ENCODE data around the gene OR6P1.
A peak's percentile ranks its signal among the peaks of the same experiment; 100 is the strongest.

Gene OR6P1, protein sequence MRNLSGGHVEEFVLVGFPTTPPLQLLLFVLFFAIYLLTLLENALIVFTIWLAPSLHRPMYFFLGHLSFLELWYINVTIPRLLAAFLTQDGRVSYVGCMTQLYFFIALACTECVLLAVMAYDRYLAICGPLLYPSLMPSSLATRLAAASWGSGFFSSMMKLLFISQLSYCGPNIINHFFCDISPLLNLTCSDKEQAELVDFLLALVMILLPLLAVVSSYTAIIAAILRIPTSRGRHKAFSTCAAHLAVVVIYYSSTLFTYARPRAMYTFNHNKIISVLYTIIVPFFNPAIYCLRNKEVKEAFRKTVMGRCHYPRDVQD

DNA sequence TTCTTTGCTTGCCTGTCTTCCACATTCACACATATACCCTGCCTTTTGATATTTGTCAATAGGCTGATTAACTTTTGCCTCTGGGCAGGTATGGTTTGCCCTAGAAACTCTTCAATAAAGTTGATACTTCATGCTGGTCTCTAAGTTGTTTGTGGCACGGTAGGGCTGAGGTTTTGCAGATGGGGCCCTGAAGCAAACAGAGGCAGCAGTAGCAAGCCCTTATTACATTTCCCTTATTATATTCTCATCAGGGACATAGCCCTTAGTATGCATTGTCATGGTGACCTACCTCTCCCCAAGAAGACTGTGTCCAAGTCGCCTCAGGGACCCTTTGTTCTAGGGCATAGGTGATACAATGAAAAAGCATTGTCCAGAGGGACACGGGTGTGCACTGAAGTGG is at the start of gene OR6P1:
TSS of gene OR6P1 (minus strand) at position 101 of the 400 bp plus-strand sequence. CDS start 6,976 bp downstream, outside the sequence.
- no peak for DNase-seq

DNA sequence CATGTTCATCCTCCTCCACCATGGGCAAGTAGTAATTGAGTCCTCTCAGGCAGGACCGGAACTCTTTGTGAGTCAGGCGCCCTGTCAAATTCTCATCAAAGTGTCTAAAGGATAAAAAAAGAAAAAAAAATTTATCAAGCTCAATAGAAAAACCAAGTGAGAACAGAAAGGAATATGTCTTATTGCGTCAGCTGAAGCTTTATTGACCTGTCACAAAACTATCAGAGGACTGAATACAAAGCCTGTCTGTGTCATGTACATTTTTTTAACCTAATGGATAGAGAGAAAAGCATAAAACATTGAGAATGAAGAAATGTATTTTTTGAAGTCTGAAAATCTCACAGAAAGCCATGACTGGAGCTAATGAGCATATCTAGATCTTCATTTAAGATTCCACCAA is 43.4 kb upstream of the OR6P1 start:
- no peak for DNase-seq

DNA sequence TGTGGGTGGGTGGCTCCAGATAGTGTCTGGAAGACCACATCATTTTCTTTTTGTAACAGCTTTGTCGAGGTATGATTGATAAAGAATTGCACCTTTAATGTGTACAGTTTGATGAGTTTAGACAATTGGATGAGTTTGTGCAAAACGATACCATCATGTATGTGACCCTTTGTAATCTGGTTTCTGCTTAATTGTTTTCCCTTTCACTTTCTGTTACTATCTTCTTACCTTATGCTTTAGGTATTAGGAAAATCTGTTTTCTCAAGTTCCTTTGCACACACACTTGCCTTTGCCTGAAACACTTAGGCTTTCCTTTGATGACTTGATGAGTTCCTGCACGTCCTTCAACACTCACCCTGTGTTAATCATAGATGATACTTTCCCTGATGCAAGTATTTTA is 41.5 kb upstream of the OR6P1 start:
- no peak for DNase-seq

DNA sequence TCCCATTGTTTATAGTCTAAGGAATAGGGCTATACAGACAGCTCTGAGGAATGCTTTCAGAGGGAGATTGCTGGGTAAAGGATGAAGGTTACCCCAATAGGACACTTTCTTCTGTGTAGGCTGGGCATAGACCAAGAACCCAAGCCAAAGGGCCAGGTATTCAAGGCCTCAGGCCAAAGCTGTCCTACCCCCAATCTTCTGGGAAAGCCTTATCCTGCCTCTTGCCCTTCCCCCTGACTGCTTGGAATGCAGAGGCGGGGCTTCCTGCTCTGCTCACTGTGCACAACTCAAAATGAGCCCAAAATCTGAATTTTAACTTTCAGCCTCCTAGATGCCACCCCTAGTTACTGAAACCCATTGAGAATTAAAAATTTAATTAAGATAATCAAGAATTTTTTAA is 36.9 kb upstream of the OR6P1 start:
- no peak for DNase-seq

DNA sequence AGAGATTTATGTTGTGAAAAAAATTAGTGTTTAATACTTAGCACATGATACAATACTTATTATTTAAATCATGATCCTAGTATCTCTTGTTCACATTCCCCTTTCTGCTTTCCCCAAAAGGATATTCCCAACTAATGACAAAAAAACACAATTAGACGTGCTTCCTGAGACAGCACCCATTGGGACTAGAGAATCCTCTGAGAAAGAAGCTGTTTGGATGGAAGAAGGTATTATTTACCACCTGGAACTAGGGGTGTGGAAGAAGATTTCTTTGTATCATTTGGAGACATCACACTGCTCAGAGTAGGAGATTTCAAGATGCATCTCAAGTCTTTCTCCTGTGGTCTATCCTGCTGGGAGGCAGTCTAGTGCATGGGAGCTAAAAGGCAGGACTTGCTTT is 34.6 kb upstream of the OR6P1 start, which contains the start of gene OR10Z1:
TSS of gene OR10Z1 (plus strand) at position 301 of the 400 bp plus-strand sequence. CDS start 1,171 bp downstream, outside the sequence.
- no peak for DNase-seq

DNA sequence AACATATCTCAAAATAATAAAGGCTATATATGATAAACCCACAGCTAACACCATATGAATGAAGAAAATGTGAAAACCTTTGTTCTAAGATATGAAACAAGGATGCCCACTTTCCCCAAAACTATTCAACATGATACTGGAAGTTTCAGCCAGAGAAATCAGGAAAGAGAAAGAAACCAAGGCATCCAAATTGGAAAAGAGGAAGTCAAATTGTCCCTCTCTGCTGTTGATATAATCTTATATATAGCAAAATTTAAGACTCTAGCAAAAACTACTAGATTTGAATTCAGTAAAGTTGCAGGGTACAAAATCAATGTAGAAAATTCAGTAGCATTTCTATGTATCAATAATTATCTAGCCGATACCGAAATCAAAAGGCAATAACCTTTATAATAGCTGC is 30.4 kb upstream of the OR6P1 start:
- DNase-seq: no peak

DNA sequence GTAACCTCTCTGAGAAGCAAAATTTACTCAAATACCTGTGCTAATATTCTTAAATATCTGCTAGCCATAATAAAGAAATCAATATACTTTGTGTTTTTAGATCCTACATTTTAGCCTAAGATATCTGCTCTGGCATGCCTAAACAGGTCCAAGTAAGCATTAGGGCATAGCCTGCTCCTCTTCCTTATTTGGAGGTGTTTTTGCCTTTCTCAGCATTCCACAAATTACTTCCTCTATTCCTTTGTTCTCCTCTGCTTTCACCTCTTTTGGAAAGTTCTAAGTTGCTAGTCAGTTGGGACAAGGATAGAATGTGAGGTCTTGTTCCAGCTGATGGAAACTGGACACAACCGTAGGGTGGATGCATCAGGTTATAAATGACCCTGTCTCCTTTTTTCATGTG is 16.6 kb upstream of the OR6P1 start:
- DNase-seq: no peak

DNA sequence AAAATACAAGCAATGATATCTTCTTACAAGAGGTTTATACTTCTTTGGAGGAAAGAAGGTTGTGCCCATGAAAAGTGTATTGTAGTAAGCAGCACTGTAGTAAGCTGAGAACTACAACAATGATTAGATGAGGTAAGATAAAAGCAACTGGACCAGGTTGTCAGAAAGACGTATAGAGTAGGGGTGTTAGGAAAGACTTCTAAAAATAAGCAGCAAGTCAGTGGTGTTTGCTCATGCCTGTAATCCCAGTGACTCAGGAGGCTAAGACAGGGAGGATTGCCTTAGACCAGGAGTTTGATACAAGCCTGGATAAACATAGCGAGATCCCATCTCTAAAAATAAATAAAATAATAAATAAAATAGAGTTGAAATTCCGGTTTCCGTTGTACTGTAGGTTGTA is 13.6 kb upstream of the OR6P1 start:
- DNase-seq: no peak

DNA sequence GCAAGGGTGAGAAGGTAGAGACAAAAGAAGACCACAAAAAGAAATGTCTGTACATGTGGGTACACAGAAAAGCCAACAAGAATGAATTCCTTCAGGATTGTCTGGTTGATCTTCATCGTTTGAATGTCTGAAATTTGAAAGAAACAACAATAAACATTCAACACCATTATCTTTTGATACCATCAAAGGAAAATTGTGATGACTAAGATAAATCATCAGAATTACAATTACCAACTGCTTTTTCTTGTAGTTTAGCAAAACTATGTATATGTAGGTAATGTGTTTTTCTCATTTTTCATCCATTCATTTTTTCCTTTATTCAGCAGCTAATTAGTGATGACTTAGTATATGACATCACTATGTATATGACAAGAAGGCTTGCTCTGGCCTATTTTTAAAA is 9.4 kb upstream of the OR6P1 start, which contains the start of gene OR10X1:
TSS of gene OR10X1 (minus strand) at position 167 of the 400 bp plus-strand sequence. CDS start at position 167, 0 bp downstream.
- no peak for DNase-seq

DNA sequence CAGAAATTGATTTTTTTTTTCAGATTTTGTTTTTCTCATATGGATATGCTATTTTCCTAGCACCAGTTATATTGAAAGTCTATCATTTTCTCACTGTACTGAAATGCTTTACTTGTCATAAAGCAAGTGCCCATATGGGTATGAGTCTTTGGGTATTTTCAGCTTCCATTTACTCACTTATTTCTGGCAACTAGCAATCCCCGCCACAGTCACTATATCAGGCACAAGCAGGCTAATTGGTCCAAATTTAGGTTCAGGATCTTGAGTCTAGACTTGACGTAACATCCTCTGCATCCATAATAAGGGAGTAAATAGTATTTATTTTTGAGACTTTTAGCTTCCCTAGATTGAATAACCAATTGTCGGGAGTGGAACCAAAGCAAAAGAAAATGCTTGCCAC is 7.2 kb upstream of the OR6P1 start:
- DNase-seq: no peak

DNA sequence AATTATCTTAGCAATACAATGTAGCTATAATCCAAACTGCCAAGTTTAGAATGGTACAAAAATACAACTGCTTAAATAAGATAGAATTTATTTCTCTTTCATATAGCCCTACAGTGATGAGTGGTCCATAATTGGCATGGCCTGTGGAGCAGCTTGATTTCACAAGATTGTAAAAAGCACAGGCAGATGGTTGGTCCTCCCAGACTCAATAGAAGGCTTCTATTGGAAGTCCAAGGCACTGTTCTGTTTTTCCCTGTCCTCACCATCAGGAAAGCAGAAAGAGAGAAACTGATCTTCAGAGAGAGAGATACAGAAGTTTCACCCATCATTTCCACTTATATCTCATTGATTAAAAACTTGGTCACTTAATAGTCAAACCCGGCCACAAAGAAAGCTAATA is 1.8 kb upstream of the OR6P1 start:
- DNase-seq: no peak

DNA sequence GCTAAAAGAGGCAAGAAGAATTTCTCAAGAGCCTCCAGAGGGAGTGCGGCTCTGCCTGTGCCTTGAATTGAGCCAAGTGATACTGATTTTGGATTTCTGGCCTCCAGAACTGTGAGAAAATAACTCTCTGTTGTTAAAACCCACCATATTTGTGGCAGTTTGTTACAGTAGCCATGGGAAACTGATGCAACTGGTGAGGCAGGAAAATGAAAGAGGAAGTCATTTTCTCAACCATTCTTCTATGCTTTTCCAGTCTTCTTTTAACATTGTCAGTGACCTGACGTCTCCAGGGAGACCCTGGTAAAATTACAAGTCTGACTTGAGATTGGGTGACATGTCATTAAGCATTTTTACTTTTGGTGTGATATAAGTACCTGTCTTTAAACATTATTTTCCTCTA is 5.8 kb downstream of the OR6P1 start:
- DNase-seq: no peak

DNA sequence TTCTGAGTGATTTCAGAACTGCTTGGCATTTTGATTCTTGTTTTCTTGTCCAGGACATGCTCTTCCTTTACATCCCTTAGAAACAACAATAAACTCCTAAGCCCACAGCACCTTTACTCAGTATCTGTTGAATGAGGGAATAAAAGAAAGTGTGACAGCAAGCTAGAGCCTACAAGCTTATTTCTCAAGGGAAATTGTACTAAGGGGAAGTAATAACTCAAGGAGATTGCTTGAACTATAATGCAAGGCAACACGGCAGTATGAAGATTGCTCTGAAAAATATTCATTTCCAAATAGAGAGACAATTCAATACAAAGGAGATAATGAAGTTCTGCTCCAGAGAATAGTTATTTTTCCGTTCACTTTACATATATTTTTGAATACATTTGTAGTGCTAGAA is 6.5 kb downstream of the OR6P1 start:
- DNase-seq: no peak

DNA sequence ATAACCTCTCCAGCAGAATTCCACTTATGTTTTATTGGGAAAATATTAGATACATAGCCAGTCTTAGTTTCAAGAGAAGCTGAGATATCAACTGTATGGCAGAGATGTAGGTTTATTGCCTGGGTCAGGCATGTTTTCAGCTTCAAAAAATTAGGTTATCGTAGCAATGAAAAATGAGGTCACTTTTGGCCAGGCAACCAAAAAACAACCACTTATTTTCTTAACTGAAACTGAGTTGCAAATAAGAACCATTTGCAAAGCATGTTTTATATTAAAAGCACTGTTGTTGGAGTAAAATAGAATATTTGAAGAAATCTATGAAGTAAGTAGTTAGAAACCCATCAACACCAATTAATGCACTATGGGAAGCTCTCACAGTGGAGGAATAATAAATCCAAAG is 10.7 kb downstream of the OR6P1 start:
- DNase-seq: no peak

DNA sequence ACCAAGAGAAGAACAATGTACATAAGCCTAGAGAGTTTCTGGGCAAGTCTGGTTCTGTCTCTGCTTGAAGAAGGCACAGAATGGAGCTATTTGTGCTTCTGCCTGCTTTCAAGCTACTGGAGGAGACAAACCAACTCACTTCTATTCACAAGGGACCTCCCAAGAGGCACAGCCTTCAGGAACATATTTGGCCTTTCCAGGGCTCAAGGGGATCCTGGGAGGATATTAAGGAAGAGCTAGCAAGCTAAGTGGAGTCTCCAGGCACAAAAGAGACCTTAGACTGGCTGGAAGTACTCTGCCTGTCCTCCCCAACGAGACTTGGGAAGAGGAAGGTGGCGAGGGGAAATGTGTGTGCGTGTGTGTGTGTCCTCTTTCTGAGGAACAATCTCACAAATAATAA is 16.0 kb downstream of the OR6P1 start, which contains the start of gene OR6Y1:
TSS of gene OR6Y1 (minus strand) at position 54 of the 400 bp plus-strand sequence. CDS start 6,300 bp downstream, outside the sequence.
- no peak for DNase-seq

DNA sequence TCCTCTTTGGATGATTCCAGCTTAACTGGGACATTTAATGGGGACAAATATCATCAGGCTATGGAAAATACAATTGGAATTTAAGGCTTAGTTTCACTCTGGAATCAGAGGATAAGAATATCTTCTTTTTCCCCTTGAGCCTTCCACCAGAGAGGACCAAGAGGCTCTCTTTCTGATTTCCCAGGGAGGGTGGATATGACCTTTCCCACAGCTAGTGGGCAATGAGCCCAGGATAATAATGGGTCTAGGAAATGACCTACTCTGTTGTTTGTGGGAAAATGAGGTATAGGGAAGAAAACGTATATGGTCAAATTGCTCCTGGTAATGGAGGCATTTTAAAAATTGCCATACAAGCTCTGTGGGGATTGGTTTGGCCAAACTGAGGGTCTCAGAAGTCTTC is 18.1 kb downstream of the OR6P1 start:
- no peak for DNase-seq

DNA sequence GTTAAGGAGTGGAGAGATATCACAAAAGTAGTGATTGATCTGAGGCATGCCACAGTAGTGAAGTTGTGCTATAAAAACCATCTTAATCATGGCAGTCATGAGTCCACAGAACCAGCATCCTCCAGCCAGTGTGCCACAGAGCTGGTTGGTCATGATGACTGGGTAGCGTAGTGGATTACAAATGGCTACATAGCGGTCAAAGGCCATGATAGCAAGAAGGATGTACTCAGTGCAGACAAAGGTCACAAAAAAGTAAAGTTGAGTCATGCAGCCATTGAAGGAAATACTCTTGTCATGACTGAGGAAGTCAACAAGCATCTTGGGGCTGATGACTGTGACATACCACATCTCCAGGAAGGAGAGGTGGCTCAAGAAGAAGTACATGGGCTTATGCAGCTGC is 22.8 kb downstream of the OR6P1 start:
- DNase-seq: no peak

DNA sequence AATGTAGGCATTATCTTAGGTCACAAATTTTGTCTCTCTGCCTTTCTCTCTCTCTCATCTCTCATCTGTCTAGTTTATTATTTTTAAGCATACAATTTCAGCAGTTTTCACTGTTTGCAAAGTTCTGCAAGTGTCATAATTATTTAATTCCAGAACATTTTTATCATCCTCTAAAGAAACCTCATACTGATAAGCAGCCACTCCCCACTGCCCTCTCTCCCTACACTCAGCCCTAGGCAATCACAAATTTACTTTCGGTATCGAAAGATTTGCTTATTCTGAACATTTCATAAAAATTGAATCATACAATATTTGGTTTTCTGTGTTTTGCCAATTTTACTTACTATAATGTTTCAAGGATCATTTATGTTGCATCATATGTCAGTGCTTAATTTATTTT is 32.8 kb downstream of the OR6P1 start:
- no peak for DNase-seq

DNA sequence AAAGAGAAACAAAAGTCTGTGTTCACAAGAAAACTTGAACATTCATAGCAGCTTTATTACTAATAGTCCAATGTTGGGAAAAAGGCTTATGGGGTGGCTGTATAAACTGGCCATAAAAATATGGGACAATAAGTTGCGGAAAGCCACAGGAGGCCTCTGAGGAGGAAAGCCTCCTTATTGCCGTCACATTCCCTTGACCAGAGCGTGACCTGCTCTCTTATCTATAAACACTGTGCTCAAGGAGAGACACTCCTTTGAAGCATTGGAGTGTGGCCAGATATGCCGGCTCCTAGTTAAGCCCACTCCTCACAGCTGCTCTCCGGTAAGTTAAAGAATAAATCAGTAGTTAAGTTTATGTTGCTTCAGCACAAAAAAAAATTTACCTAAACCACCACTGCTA is 35.9 kb downstream of the OR6P1 start:
- DNase-seq: no peak

DNA sequence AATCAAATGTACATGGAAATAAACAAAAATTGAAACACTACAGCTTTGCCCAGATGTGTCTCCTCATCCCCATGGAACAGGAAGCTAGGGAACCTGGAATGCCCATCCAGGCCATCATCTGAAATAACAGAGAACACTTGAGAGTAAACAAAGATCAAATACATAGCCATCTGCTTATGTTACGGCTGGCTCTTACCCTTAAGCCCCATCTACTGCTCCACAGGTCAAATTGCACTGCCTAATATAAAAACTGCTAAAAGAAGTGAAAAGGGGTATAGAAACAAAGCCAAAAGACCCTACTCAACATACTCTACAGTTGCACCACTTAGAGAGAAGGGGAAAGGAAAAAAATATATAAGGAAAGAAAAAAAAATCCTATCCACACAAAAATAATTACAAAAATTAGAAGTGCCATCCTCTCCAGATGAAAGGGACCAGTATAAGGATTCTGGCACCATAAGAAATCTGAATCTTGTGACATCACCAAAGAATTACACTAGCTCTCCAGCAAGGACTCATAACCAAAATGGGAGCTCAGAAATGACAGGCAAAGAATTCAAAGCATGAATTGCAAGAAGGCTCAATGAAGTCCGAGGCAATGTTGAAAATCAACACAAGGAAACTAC is 43.1 kb downstream of the OR6P1 start:
- DNase-seq: peak; percentile 22

DNA sequence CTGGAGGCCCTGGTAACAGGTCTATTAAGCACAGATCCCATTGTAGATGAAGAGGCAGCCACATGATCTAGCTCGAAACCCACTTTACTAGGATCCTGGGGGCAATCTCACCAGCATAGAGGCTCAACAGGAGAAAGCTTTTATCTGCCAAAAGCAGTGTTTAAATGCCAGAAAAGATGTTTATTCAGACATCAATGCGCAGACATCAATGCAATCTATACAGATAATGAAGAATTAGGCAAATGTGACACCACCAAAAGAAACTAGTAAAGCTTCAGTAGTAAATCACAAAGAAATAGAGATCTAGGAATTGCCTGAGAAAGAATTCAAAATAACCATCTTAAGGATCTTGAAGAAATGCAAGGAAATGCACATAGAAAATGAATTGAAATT is 48.7 kb downstream of the OR6P1 start:
- no peak for DNase-seq

DNA sequence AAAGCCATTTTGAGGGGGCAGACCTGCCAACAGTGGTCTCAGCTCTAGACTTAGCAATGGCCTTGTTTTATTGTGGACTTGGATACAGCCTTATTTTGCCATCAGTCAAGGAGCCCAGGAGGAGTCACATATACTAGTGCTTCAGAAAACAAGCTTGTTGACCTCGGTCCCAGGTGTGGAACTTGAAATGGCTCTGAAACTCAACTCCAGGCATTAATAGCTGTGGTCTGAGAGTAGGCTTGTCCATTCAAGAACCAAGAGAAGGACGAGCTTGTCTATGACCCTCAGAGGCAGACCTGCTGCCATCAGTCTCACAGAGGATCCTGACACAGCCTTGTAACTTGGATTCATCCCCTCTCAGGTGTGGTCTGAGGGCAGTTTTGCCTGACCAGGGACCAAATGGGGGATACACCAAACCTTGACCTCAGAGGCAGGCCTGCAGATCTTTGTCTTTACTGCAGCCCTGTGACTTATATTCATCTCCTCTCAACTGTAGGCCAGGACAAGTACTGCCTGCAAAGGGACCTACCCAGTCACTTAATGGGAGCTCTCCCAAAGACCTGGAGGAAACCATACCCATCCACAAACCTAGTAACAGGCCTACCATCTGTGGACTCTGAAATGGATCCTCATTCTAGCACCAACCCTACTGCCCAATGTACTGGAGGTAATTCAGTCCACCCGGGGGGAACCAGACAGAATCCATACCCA is 49.3 kb downstream of the OR6P1 start:
- no peak for DNase-seq

DNA sequence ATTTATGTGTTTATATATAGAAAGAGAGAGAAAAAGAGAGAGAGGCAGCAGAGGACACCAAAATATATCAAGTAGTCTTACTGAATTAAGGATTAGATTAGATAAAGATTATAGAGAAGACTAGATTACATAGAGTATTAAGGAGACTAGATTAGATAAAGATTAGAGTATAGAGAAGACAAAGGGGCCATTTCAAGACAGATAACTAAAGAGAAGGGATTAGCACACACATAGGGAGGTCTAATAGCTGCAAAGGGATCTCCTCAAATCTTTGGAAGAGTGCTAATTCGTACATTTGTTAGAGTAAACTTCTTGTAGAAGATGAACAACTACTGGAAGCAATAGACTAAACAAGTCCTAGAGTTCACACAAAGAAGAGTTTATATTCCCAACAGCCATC is 50.4 kb downstream of the OR6P1 start:
- DNase-seq: no peak

DNA sequence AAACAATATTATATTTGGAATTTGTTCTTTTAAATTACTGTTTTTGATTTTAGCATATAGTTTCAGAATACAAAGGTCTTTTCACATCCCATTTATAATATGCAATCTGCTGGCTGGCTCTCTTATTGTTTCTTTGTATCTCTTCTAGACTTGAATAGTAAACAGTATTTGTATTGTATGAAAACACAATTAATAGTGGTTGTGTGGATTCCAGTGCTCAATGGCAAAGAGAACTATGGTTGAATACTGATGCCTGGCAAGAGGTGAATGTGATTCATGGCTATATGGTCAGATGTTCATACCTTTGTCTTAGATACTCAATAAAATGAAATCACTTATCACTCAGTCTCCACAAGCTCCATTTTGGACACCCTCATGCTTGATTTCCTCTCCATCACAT is 53.4 kb downstream of the OR6P1 start:
- DNase-seq: no peak

All from NCI-H2029 (cell line).